Effector memory CD8-positive, alpha-beta T cell (primary cell): ENCODE results near the gene DNAH3.
"Not testable (repeated sequence)": the region's sequence is repeated elsewhere in the genome, so short reads cannot be mapped to it uniquely, and the experiment has no call there.

Source experiments
- ATAC-seq: fragments of 150-1000 bp; cut with Tn5 transposase; replicated peaks from 2 replicates; pipeline ENCODE4 v1.10.0; 2021; ENCODE audit warnings: mild to moderate bottlenecking, moderate library complexity
- DNase-seq, 3 experiments: peaks; one replicate each; pipeline ENCODE4 v3.0.0; 2021
- H3K27ac Mint-ChIP-seq, 2 donors: one replicate each; pipeline ENCODE4 v1.8.0; 2022; ENCODE audit warnings: mild to moderate bottlenecking in 2 of 2, mixed read lengths in 2 of 2, moderate library complexity in 2 of 2
- H3K27me3 Mint-ChIP-seq, 2 donors: one replicate each; pipeline ENCODE4 v1.8.0; 2022; ENCODE audit warnings: mixed read lengths in 2 of 2
- H3K36me3 Mint-ChIP-seq: one replicate; pipeline ENCODE4 v1.8.0; 2022; ENCODE audit warnings: mild to moderate bottlenecking, moderate library complexity, mixed read lengths; ENCODE audit not compliant: insufficient read depth
- H3K4me1 Mint-ChIP-seq, 2 donors: one replicate each; pipeline ENCODE4 v1.8.0; 2022; ENCODE audit warnings: low read depth in 2 of 2, mixed read lengths in 2 of 2
- H3K4me3 Mint-ChIP-seq, 2 donors: one replicate each; pipeline ENCODE4 v1.8.0; 2022; ENCODE audit warnings: mild to moderate bottlenecking in 2 of 2, mixed read lengths in 2 of 2, moderate library complexity in 2 of 2
- H3K9me3 Mint-ChIP-seq, 2 donors: one replicate each; pipeline ENCODE4 v1.8.0; 2022; ENCODE audit warnings: mixed read lengths in 2 of 2

Gene DNAH3

DNA sequence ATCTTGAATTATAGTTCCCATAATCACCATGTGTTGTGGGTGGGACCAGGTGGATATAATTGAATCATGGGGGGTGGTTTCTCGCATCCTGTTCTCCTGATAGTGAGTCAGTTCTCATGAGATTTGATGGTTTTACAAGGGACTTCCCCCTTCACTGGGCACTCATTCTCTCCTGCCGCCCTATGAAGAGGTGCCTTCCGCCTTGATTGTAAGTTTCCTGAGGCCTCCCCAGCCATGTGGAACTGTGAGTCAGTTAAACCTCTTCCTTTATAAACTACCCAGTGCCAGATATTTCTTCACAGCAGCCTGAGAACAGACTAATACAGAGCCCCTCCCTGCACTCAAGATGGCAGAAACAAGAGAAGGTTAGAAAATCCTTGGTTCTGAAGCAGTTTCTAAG, 34.2 kb upstream of the DNAH3 start:
- Mint-ChIP-seq H3K4me3 (no peak overlapping the region), H3K36me3 (peaks cover 9% of the 10 kb centered on the region), H3K9me3 (no peaks in the 10 kb centered on the region), H3K27me3 (peaks cover 0 to 3% of the 10 kb centered on the region in 2 donors), H3K27ac (peak overlapping the region in 1 of 2 donors; percentile 18), H3K4me1 (peaks cover 5 to 6% of the 10 kb centered on the region in 2 donors)
- ATAC-seq (no peak), DNase-seq (no peak)

DNA sequence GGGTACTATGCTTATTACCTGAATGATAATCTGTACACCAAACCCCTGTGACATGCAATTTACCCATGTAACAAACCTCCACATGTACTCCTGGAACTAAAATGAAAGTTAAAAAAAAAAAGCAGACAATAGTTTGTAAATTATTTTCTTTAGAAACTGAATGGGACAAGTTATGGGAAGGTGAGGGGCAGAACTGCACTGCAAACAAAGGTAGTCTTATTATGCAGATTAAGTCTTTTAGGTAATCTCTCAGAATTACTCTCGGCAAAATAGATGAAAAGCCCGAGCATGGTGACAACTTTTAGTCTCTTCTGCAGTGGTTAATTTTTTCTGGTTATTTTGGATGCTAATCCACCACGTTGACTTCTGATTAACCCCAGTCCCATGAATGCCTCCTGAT, 33.3 kb upstream of the DNAH3 start:
- no peaks in the 10 kb centered on the region for H3K9me3 Mint-ChIP-seq
- no peak for DNase-seq

DNA sequence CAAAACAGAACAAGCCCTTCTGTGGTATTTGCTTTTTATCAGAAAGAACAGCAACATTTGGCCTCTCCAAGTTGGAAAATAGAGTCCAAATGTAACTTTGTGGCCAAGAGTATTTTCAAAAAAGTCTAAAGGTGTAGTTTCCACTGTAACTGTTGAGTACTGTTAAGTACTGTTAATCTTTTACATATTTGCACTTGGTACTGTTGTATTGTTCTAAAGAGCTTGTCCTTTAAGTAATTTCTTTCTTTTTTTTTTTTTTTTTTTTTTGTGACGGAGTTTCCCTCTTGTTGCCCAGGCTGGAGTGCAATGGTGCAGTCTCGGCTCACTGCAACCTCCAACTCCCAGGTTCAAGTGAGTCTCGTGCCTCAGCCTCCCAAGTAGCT, 29.3 kb upstream of the DNAH3 start:
- no peaks in the 10 kb centered on the region for H3K9me3 Mint-ChIP-seq
- DNase-seq, result no peak
- no peak for ATAC-seq
- H3K4me3 Mint-ChIP-seq, result no peak overlapping the region
- H3K27me3 Mint-ChIP-seq, result no peaks in the 10 kb centered on the region
- peaks cover 0 to 2% of the 10 kb centered on the region in 2 donors for H3K4me1 Mint-ChIP-seq
- peaks cover 14% of the 10 kb centered on the region for H3K36me3 Mint-ChIP-seq
- H3K27ac Mint-ChIP-seq, result no peak overlapping the region

More for the DNA sequence above, 33.3 kb upstream of the DNAH3 start:
- ATAC-seq, result no peak
- Mint-ChIP-seq H3K36me3 (peaks cover 13% of the 10 kb centered on the region), H3K4me3 (no peak overlapping the region), H3K4me1 (peaks cover 5 to 6% of the 10 kb centered on the region in 2 donors), H3K27me3 (no peaks in the 10 kb centered on the region), H3K27ac (no peak overlapping the region)

DNA sequence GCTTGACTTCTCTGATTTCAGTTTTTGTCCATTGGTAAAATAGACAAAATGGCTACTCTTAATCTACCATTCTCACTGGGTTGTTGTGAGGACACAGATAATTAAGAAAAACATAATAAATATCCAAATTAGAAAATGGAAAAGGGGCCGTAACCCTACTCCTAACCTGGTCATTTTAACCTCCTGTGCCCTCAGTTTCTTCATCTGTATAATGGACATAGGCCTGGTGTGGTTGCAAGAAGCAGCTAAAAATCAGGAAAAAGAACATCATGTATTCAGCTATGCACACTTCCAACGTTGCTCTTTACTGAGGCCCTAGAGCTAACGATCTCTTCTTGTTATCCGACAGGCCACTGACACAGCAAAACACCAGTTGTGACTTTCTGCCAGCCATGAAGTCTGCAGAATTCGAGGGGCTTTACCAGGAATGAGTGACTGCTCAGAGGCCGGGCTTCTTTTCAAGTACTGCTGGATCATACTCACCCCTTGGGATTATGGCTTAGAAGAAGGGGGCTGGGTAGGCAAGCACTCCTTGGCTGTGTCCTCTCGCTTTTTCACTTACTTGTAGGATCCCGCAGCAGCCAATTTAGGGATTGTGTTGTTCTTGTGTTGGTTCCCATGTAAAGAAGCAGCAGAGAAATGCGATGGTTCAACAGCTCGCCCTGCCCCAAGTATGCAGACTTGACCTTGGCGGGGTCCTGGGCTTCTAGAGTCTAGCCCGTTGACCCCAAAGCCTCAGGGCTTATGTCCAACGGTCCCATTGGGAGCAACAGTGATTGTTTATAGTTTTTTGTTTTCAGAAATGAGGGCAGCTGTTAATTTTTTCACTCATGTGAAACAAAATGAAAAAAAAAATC, 28.7 kb upstream of the DNAH3 start:
- Mint-ChIP-seq H3K27ac (no peak overlapping the region), H3K9me3 (no peaks in the 10 kb centered on the region), H3K36me3 (peaks cover 14% of the 10 kb centered on the region), H3K4me3 (no peak overlapping the region), H3K27me3 (no peaks in the 10 kb centered on the region), H3K4me1 (no peaks in the 10 kb centered on the region)
- DNase-seq, result no peak
- no peak for ATAC-seq

DNA sequence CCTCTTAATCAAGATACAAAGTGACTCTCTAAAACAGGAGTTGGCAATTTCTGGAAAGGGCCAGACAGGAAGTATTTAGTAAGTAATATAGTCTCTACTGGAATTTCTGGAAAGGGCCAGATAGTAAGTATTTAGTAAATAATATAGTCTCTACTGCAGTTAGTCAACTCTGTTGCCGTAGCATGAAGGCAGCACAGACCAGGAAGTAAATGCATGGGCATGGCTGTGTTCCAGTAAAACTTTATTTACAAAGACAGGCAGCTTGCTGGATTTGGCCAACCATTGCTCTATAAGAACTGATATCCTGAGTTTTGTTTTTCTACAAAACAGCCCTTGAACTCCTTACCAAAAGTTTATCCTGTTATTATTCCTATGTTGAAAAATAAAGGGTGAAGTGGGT, 24.8 kb upstream of the DNAH3 start:
- Mint-ChIP-seq H3K4me1 (no peaks in the 10 kb centered on the region), H3K27me3 (no peaks in the 10 kb centered on the region), H3K4me3 (no peak overlapping the region), H3K36me3 (peaks cover 17% of the 10 kb centered on the region), H3K27ac (no peak overlapping the region), H3K9me3 (no peaks in the 10 kb centered on the region)
- DNase-seq, result no peak
- ATAC-seq, result no peak

DNA sequence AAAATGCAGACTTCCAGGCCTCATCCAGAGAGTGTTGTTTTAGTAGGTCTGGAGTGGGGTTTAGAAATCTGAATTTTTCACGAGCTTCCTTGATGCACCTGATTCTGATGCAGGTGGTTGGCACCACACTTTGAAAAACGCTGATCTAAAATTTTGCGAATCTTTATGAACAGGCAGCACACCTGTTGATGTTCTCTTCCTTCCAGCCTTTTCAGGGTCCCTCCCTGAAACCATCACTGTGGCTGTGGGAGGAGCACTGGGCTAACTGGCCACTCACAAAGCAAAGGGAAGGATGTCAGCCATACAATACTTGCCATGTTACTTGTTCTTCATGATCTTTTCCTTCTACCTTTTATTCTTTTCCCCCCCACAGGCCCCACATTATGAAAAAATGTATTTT, 22.0 kb upstream of the DNAH3 start:
- no peaks in the 10 kb centered on the region for H3K27me3 Mint-ChIP-seq
- ATAC-seq (no peak), DNase-seq (no peak)
- H3K4me3 Mint-ChIP-seq, result no peak overlapping the region
- H3K27ac Mint-ChIP-seq, result no peak overlapping the region
- H3K9me3 Mint-ChIP-seq, result no peaks in the 10 kb centered on the region
- H3K36me3 Mint-ChIP-seq, result peaks cover 14% of the 10 kb centered on the region
- no peaks in the 10 kb centered on the region for H3K4me1 Mint-ChIP-seq

DNA sequence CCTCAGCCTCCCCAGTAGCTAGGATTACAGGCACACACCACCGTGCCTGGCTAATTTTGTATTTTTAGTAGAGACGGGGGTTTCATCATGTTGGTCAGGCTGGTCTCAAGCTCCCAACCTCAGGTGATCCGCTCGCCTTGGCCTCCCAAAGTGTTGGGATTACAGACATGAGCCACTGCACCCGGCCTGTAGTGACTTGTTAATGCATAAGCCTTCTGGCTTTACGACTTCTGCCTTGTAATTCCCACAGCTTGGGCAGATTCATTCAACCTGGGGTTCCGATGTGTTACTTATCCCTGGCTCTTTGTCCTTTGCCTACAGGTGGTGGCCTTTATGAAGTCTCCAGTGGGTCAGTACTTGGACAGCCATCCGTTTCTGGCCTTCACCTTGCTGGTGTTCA, 19.5 kb upstream of the DNAH3 start:
- not testable (repeated sequence) for H3K9me3 Mint-ChIP-seq, DNase-seq, H3K27me3 Mint-ChIP-seq, ATAC-seq, H3K27ac Mint-ChIP-seq, H3K4me3 Mint-ChIP-seq, H3K4me1 Mint-ChIP-seq
- H3K36me3 Mint-ChIP-seq, result peaks cover 22% of the 10 kb centered on the region

DNA sequence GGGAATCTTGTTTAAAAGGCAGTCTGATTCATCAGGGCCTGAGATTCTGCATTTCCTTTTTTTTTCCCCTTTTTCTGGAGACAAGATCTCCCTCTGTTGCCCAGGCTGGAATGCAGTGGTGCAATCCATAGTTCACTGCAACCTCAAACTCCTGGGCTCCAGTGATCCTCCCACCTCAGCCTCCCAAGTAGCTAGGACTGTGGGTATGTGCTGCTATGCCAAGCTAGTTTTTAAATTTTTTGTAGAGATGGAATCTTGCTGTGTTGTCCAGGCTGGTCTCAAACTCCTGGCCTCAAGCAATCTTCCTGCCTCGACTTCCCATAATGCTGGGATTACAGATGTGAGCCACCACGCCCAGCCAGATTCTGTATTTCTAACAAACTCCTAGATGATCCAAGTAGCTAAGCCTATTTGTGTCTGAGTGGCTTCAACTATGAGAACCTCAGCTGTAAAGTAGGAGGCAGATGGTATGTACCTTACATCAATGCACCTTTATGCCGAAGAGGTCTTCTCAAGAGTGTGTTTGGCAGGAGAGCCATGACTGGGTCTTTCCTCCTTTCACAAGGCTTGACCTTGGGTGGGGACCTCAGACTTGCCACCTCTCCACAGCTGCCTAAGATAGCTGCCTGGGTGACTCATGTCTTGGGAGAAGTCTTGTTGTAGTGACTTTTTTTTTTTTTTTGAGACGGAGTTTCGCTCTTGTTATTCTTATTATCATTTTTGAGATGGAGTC, 18.8 kb upstream of the DNAH3 start:
- ATAC-seq, result no peak
- Mint-ChIP-seq H3K9me3 (no peaks in the 10 kb centered on the region), H3K27ac (no peak overlapping the region), H3K27me3 (no peaks in the 10 kb centered on the region), H3K4me3 (no peak overlapping the region), H3K36me3 (peaks cover 22% of the 10 kb centered on the region), H3K4me1 (peaks cover 0 to 3% of the 10 kb centered on the region in 2 donors)
- no peak for DNase-seq

DNA sequence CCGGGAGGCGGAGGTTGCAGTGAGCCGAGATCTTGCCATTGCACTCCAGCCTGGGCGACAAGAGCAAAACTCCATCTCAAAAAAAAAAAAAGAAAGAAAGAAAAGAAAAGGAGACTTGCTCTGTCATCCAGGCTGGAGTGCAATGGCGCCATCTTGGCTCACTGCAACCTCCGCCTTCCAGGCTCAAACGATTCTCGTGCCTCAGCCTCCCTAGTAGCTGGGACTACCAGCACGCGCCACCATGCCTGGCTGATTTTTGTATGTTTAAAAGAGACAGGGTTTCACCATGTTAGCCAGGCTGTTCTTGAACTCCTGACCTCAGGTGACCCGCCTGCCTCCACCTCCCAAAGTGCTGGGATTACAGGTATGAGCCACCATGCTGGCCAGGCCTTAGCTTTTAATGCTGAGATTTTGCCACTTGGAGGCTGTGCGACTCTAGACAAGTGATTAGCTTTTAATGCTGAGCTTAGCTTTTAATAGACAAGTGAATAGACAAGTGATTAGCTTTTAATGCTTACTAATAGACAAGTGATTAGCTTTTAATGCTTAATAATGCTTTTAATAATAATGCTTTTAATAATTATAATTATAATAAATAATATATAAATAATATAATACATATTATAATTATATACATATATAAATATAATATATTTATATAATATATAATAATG, 17.4 kb upstream of the DNAH3 start:
- H3K9me3 Mint-ChIP-seq, result no peaks in the 10 kb centered on the region
- H3K27ac Mint-ChIP-seq, result no peak overlapping the region
- no peak for ATAC-seq
- DNase-seq, result no peak
- H3K4me3 Mint-ChIP-seq, result no peak overlapping the region
- peaks cover under 1 to 3% of the 10 kb centered on the region in 2 donors for H3K4me1 Mint-ChIP-seq
- H3K36me3 Mint-ChIP-seq, result peaks cover 20% of the 10 kb centered on the region
- H3K27me3 Mint-ChIP-seq, result no peaks in the 10 kb centered on the region

DNA sequence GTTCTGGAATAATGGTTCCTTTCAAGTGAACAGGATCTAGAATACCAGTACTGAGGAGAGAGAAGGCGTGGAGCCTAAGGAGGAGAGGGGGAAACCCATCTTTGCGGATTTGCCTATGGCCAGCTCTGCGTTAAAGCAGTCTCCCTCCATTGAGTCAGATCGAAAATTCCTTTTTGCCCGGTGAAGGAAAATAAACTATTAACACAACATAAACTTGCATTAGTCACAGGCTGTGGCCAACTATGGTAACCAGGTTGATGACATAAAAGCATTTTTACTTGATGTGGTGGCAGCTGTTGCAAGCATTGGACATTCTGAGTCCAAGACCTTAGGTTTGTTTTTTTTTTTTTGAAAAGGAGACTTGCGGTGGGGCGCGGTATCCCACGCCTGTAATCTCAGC, 16.7 kb upstream of the DNAH3 start:
- Mint-ChIP-seq H3K27ac (no peak overlapping the region), H3K27me3 (no peaks in the 10 kb centered on the region), H3K4me3 (no peak overlapping the region), H3K9me3 (no peaks in the 10 kb centered on the region), H3K36me3 (peaks cover 19% of the 10 kb centered on the region), H3K4me1 (peaks cover 2 to 3% of the 10 kb centered on the region in 2 donors)
- DNase-seq (no peak), ATAC-seq (no peak)

DNA sequence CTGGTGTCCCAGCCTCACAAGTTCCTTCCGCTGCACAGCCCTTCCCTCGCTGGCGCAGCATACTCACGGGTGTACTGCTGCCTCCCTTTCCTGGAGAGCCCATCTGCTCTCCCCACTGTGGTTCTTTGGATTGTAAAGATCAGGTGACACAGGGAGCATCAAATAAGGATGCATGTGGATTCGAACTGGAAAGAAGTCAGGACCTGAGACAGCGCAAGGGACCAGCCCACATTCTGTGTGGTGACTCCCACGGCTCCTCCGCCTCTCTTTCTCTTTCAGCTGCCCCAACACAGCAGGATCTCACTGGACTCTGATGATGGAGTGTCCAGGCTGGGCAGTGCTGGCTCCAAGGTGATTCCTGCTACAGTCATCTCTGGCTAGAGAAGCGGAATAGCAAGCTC, 15.9 kb upstream of the DNAH3 start:
- peaks cover 2 to 3% of the 10 kb centered on the region in 2 donors for H3K4me1 Mint-ChIP-seq
- DNase-seq, result no peak
- H3K4me3 Mint-ChIP-seq, result no peak overlapping the region
- no peaks in the 10 kb centered on the region for H3K27me3 Mint-ChIP-seq
- no peaks in the 10 kb centered on the region for H3K9me3 Mint-ChIP-seq
- peaks cover 17% of the 10 kb centered on the region for H3K36me3 Mint-ChIP-seq
- no peak for ATAC-seq
- no peak overlapping the region for H3K27ac Mint-ChIP-seq

DNA sequence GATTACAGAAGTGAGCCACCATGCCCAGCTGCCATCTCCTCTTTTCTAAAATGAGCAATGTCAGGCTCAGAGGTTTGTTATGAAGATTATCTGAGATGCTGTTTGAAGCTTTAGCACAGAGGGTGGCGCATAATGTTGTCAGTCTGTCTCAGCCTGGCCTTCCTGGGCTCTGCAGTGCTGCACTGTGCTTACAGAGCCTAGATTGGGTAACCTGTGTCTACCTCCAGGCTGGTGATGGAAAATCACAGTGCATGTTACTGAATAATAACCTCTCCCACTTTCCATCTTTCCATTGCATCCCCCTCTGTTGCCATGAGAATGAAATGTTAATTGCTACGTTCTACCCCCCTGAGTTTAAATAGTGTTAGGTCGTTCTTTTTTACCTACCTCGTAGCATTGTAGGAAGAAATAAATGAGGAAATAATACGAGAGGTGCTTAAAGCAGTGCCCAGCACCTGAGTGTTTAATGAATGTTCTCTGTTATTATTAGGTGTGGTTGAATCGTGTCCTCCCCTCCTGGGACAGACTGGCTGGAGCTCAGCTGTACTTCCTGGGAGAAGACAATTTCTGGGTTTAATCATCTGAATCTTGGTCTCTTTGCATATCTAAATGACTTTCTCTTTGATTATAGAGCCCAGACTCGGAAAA, 14.0 kb upstream of the DNAH3 start:
- ATAC-seq (no peak), DNase-seq (no peak)
- Mint-ChIP-seq H3K4me3 (no peak overlapping the region), H3K27me3 (no peaks in the 10 kb centered on the region), H3K4me1 (peaks cover 2 to 8% of the 10 kb centered on the region in 2 donors), H3K9me3 (no peaks in the 10 kb centered on the region), H3K36me3 (peaks cover 17% of the 10 kb centered on the region), H3K27ac (no peak overlapping the region)

DNA sequence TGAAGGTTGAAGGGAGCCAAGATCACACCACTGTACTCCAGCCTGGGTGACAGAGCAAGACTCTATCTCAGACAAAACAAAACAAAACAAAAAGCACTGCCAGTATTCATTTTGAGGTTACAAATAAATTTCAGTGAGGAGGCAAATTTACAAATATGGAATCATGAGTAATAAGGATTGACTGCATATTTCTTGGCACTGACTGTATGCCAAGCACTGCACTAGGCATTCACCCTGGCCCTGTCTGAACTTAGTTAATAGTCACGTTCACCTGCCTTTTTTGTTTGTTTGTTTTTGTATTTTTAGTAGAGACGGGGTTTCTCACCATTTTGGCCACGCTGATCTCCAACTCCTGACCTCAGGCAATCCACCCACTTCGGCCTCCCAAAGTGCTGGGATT, 12.9 kb upstream of the DNAH3 start:
- DNase-seq (no peak), ATAC-seq (no peak)
- Mint-ChIP-seq H3K4me3 (no peak overlapping the region), H3K27me3 (no peaks in the 10 kb centered on the region), H3K36me3 (peaks cover 12% of the 10 kb centered on the region), H3K27ac (no peak overlapping the region), H3K4me1 (peaks cover 9 to 17% of the 10 kb centered on the region in 2 donors), H3K9me3 (no peaks in the 10 kb centered on the region)
